IPS-NIHi11 (cell line): ENCODE results near the gene NANS.

ENCODE experiments used
- DNase-seq: peaks from one replicate; pipeline ENCODE4 v3.0.0; 2012; ENCODE audit warnings: mixed read lengths, low spot score

Gene NANS

DNA sequence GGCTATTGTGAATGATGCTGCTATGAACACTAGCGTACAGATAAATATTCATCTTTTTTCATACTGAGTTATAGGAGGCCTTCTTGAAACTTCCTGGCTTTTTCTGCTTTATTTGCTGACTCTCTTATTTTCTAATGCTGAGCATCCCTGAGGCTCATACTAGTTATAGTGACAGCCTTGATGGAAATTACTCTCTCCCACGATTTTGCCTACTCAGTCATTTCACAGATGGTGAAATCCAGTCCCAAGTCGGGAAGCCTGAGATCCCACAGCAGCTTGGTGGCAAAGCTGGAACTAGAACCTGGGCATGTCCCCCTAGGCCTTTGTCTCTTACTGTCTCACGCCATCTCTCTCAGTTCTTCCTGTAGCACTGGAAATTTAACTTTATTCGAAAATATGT is 22.4 kb downstream of the NANS start:
- no peak for DNase-seq

DNA sequence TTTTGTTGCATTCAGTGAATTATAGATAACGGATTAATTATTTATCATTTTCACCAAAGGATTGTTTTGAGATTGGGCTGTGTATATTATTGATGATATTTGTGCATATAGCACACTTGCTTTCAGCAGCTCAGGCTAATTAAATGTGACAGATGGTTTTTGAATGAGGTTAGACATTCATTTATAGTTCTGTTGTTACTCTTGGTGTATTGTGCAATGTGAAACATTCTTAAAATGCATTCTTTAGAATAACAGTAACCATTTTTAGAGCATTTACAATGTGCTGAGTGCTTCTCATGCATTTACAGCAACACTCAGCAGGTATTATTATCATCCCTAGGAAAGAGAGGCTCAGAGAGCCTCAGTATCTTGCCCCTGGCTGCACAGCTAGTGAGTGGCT is 23.8 kb downstream of the NANS start:
- DNase-seq = no peak

- DNase-seq = no peak
Observed at GRCh38 chr9:98080780-98081179, 24.2 kb downstream of the NANS start.

DNA sequence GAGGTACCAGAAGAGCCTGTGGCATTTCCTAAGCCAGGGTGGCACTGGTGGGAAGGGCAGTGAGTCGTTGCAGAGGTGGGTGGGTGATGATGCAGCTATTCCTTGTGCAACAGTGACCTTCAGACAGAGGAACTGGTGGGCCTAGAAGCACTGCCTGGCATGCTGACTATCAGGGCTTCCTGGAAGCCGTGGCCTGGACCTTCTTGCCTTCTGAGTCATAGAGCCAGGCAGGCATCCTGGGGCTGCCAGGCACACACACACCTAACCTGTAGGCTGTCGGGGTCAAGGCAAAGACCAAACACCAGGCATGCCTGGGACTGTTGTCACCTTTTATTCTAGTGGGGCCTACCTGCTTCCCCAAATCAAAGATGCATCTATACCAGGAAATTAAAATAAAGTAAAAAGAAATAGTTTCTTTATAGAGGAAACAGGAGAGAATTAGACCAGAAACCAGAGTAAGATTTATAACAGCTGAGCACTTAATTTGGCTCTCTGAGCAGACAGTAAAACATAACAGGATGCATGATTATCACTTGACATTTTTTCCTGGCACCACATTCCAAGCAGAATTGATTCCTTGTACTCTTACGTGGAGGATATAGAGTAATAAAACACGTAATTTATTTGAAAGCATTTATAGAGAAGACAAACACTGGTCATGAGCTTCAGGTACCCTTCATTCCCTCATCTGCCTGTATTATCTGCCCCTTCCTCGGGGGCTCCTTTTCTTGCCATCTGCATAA is 25.1 kb downstream of the NANS start:
- DNase-seq = no peak

DNA sequence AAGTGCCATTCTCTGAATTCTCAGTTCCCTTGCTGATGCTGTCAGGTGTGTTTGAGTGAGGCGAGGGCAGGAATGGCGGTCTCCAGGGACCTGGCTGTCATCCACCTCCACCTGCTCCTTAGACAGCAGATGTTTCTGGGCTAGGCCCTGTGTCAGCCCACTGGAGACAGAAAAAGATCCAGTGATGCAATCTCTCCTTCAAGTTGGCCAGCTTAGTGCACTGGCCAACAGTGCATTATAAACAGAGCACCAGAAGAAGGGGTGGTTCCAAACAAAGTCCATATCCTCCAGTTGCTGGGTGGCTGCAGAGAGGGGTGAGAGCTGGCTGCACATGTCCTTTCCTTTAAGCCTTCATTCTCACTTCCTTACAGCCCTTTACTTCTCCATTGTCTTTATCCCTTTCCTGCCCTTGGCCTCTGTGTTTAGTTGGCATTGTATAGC is 26.5 kb downstream of the NANS start:
- no peak for DNase-seq

DNA sequence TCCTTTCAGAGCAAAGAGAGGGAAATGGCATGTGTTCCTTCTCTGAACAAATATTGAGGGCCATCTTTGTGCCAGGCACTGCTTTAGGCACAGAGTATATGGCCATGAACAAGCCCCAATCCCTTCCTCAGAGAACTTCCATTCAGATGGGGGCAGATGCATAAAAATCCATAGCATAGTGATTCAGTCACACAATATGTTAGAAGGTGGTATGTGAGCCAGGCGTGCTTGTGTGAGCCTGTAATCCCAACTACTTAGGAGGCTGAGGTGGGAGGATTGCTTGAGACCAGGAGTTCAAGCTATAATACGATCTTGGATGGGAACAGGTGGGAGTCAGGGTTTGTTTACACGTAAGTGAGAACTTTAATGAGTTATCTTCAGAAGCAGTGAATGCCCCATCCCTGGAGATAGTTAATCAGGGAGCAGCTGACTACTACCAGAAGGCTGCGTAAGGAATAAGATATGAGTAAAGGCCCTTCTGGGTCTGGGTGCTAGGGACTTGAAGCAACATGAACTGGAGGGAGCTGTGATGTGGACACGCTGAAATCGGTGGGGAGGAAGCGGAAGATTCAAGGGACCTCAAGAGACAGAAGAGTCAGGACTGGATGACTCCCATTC is 27.1 kb downstream of the NANS start:
- no peak for DNase-seq

DNA sequence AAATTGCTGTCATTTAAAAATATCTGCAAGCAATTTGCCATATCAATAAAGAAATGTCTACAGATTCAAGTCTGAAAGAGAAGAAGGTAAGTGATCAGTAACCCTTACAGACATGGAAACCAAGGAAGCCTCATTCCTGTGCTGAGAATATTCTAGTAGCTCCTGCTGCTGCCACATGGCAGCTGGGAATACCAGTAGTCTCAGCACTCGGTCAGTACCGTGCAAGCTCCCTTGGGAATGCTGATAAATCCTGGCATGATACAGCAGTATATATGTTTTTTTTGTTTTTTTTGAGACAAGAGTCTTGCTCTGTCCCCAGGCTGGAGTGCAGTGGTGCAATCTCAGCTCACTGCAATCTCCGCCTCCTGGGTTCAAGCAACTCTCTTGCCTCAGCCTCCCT is 27.9 kb downstream of the NANS start:
- DNase-seq = no peak

DNA sequence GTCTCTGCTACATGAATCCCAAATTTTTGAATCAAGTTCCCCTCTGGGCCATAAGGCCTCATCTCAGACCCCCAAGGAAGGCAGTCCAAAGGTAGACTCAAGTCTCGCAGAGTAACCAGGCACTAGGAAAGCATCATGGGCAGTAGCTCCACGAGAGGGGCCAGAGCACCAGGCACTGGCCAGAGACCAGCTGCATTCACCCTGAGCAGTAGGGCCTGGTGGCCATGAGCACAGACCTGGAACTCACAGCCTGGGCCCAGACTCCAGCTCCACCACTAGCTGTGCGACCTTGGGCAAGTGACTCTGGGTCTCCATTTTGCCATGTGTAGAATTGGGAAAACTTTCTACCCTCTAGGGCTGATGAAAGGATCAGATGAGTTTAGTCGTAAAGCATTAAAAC is 28.5 kb downstream of the NANS start:
- DNase-seq = no peak

DNA sequence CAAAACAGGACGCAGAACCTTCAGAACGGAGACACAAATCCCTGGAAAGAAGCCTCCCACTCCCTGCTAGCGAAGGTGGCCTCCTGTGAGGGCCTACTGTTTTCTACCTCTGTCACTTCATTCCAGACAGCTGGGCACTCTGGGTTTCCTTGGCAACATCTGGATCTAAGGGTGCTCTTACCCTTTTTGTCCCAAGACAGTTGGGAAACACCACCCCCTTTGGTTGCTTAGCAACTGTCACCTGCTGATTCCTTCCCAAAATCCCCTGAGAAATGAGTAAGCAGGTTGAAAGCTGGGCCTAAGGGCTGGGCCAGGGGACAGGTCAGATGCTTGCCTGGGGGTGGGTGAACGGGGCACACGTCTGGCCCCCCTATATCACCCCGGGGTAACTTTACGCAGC is 29.4 kb downstream of the NANS start:
- peak; percentile 59 for DNase-seq

GRCh38 chr9:98086461-98086860 is 29.9 kb downstream of the NANS start:
- no peak for DNase-seq

DNA sequence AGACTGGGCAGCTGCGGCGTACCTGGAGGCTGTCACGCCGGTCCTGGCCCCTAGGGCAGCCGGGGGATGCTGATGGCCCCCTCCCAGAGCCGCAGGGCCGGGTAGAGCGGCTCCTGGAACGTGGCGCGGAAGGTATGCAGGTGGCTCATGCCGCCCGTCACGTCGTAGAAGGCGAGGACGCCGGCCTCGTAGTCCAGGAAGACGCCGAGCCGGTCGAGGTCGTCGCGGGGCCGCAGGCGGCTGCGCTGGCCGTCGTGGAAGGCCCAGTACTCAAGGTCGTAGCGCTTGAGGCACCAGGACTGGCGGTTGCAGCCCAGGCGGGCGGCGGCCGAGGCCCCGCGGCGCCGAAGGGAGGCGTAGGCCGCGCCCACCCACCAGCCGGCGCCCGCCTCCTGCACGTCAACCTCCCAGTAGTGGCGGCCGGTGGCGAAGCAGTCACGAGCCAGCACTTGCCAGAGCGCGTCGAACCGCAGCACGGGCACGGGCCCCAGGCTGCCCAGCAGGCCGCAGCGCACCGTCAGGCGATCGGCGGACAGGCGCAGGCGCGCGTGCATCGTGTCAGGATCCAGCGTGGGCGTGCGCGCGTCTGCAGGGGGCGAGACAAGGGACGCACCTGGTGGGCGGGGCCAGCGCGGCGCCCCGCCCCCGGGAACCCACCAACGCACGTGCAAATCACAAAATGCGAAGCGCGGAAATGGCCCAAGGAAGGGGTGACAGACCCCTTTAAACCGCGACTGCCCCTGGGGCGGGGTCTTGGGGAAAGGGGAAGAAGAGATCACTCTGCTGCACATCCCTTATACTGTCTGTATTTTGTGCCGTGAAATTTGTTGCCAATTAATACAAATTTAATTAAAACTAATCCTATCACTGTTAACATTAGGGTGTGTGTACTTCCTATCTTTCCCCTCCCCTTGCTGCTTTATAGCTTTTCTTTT is 31.2 kb downstream of the NANS start:
- DNase-seq = peak; percentile 73

- DNase-seq = peak; percentile 75
Observed at GRCh38 chr9:98090674-98091073, 34.1 kb downstream of the NANS start.

GRCh38 chr9:98091735-98092612 is 35.4 kb downstream of the NANS start:
- DNase-seq = peak; percentile 45

GRCh38 chr9:98092613-98092931 is 36.0 kb downstream of the NANS start:
- DNase-seq = no peak

GRCh38 chr9:98094316-98094715 is 37.8 kb downstream of the NANS start:
- no peak for DNase-seq

DNA sequence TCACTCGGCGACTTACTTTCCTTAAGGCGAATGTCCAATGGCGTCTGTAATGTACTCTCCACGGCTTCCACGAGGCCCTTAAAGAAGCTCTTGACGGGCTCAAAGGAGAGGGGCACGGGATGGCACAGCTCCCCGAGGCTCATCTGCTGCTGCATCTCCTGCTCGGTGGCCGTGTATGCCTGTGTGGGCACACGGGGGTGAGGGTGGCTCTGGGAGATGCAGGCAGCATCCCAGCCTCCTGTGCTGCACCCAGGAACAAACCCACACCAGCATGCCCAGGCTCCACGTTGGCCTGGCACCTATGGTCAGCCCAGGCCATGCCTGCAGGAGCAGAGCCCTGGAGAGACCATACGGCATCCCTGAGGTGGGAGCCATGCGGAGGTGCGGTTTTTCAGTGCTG is 38.3 kb downstream of the NANS start:
- no peak for DNase-seq

DNA sequence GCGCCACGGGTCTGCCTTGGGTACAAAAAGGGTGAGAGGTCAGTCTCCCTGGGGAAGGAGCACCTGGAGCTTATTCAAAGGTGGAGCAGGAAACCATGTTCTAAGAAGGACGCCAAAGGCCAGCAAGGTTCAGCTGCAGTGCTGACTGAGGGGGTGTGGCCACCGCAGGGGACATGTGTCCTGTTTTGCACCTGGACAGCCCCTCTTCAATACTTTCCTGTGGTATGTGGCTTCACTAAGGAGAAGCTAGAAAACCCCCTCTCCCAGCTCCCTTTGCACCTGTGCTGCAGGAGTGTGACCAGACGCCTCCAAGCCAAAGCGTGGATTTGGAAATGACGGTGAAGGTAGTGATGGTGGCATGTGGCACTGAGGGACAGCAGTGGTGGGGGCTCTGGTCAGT is 38.9 kb downstream of the NANS start:
- DNase-seq = no peak

DNA sequence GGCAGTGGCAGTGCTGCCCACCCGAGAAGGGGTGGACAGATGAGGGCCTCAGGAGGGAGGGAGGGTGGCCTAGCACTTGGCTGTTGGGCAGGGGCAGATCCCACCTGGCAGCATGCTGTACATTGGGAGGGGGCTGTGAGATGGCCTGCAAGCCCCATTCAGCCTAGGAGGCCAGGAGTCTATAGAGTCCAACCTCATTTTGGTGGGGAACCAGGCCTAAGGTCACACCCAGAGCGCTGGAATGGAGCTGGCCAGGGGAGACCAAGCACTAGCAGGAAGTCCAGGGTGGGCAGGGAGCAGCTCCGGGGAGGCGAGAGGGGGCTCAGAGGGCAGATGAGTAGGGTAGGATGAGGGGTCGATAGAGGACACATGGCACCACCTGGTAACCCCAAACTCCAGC is 39.6 kb downstream of the NANS start:
- no peak for DNase-seq

GRCh38 chr9:98097836-98098235 is 41.3 kb downstream of the NANS start:
- no peak for DNase-seq

- DNase-seq = no peak
Observed at GRCh38 chr9:98099346-98099745, 42.8 kb downstream of the NANS start.

GRCh38 chr9:98099898-98100297 is 43.4 kb downstream of the NANS start:
- DNase-seq = no peak

DNA sequence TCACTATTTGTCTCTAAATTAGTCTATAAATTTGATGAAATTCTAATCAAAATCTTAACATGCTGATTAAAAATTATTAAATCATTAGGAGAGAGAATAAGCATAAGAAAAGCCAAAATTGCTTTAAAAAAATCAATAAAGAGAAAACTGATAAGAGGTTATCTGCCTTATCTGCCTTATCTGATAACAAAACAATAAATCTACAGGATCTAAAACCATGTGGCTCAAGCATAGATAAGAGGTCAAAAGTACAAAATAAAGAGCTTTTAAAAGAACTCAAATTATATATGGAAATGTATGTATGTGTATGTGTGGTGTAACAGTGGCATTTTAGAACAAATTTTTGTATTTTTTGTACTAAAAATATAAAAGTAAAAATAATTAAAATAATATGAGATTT is 43.9 kb downstream of the NANS start:
- DNase-seq = no peak
